ENCODE results near the gene HPCAL4. TPM values are rescaled to one million over a fixed set of nuclear protein-coding genes. Genes with fewer than 3 reads are reported as not detected.

Gene HPCAL4
- total RNA-seq, 4 donors from 2014 or later = 0.17 to 1.8 TPM; not detected in 2

DNA sequence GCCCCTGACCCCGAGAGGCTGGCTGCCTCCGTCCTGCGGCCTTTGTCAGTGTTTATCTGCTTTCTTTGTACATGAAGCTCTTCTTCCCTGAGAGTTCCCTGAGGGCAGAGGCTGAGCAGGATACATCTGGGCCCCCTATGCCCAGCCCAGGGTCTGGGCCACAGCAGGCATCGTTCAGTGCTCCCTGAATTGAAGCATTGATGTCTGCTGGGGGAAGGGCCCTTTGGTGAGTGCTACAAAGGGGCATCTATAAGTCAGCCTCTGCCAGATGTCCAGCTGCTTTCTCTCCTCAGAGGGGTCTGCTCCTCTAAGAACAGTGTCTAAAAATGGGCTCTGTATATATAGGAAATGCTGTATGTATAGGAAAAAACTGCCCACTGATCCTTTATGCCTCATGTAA is 53.9 kb downstream of the HPCAL4 start:
- WGBS, 2 donors (ENCODE audit: low coverage in 1 of 2) = no CpG with 5 or more reads among the region's 4 CpGs
- H3K4me3 ChIP-seq = peak overlapping the region in 1 of 2 donors; percentile 58
- peaks cover 83% of the 10 kb centered on the region for H3K27me3 ChIP-seq
- peak overlapping the region in 2 of 4 donors; percentile 43 to 48 for H3K27ac ChIP-seq
- no peaks in the 10 kb centered on the region for H3K9me3 ChIP-seq
- H3K4me1 ChIP-seq = peaks cover 0 to 28% (median 0%) of the 10 kb centered on the region in 3 donors
- TF ChIP-seq POLR2A (IDR thresholded peaks at IDR 0.05) (no peak), POLR2AphosphoS5 (IDR thresholded peaks at IDR 0.05) (no peak), EP300 (IDR thresholded peaks at IDR 0.05) (no peak), CTCF (IDR thresholded peaks at IDR 0.05) (no peak)
- no peaks in the 10 kb centered on the region for H3K36me3 ChIP-seq
- no peak for ATAC-seq

GRCh38 chr1:39635871-39636210 is 55.4 kb downstream of the HPCAL4 start:
- peak overlapping the region in 2 of 4 donors; percentile 48 to 55 for H3K27ac ChIP-seq
- H3K9me3 ChIP-seq = no peaks in the 10 kb centered on the region
- WGBS, 2 donors (ENCODE audit: low coverage in 1 of 2) = 33 to 94% methylated on average over 1 to 2 of the region's 2 CpGs
- peaks cover 0 to 34% (median 0%) of the 10 kb centered on the region in 3 donors for H3K4me1 ChIP-seq
- no peaks in the 10 kb centered on the region for H3K36me3 ChIP-seq
- no peak for ATAC-seq
- peaks cover 74% of the 10 kb centered on the region for H3K27me3 ChIP-seq
- peak overlapping the region in 1 of 2 donors; percentile 1 for H3K4me3 ChIP-seq
- TF ChIP-seq EP300 (IDR thresholded peaks at IDR 0.05) (no peak), POLR2AphosphoS5 (IDR thresholded peaks at IDR 0.05) (no peak), POLR2A (IDR thresholded peaks at IDR 0.05) (no peak), CTCF (IDR thresholded peaks at IDR 0.05) (no peak)

DNA sequence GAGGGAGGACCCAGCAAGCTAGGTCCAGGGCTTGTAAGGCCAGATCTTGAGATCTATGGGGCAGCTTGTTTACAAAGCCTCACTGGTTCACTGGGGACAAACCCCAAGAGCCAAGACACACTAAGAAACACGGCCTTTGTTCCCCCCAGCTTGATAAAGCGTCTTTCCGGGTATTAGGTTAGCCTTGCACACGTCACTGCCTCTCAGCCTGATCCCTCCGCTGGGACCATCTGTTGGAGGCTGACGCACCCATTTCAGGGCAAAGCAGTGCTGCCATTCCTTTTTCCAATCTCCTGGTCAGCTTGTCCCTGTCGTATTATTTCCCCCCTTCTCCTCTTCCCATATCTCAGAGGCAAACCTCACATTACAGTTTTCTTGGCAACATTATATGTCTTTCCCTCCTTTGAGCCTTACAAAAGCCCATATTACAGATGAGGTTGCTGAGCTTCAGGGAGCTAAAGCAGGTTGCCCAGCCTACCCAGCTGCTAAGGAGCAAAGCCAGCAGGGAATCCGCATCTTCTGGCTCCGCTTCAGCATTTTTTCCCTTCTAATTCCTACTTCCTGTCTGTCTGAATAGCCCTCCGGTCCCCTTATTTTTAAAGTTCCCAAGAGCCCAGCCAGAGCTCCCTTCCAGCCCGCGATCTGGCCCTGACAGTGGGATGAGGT is 55.9 kb downstream of the HPCAL4 start:
- H3K4me3 ChIP-seq = peak overlapping the region in 1 of 2 donors; percentile 1
- H3K4me1 ChIP-seq = peaks cover 0 to 33% (median 0%) of the 10 kb centered on the region in 3 donors
- no peaks in the 10 kb centered on the region for H3K9me3 ChIP-seq
- H3K27me3 ChIP-seq = peaks cover 69% of the 10 kb centered on the region
- TF ChIP-seq POLR2A (IDR thresholded peaks at IDR 0.05) (no peak), CTCF (IDR thresholded peaks at IDR 0.05) (no peak), POLR2AphosphoS5 (IDR thresholded peaks at IDR 0.05) (no peak)
- H3K36me3 ChIP-seq = no peaks in the 10 kb centered on the region
- 58 to 69% methylated on average over 9 to 10 of the region's 12 CpGs for WGBS, 2 donors (ENCODE audit: low coverage in 1 of 2)
- H3K27ac ChIP-seq = peak overlapping the region in 3 of 4 donors; percentile 12 to 55 (median 48)
- ATAC-seq = no peak

- WGBS, 2 donors (ENCODE audit: low coverage in 1 of 2) = 79 to 90% methylated on average over 2 to 3 of the region's 3 CpGs
- H3K27me3 ChIP-seq = peaks cover 50% of the 10 kb centered on the region
- no peaks in the 10 kb centered on the region for H3K9me3 ChIP-seq
- TF ChIP-seq CTCF (IDR thresholded peaks at IDR 0.05) (no peak), EP300 (IDR thresholded peaks at IDR 0.05) (no peak), POLR2A (IDR thresholded peaks at IDR 0.05) (no peak)
- no peaks in the 10 kb centered on the region for H3K36me3 ChIP-seq
- peak overlapping the region in 3 of 4 donors; percentile 36 to 53 (median 48) for H3K27ac ChIP-seq
- H3K4me3 ChIP-seq = peak overlapping the region in 1 of 2 donors; percentile 35
- no peak for ATAC-seq
- H3K4me1 ChIP-seq = peaks cover 0 to 20% (median 0%) of the 10 kb centered on the region in 3 donors
These were observed 57.8 kb downstream of the HPCAL4 start for GRCh38 chr1:39633422-39633821.

All from gastroesophageal sphincter (tissue), 4 donors.